ENCODE measurements around the gene CLDN8.

DNA sequence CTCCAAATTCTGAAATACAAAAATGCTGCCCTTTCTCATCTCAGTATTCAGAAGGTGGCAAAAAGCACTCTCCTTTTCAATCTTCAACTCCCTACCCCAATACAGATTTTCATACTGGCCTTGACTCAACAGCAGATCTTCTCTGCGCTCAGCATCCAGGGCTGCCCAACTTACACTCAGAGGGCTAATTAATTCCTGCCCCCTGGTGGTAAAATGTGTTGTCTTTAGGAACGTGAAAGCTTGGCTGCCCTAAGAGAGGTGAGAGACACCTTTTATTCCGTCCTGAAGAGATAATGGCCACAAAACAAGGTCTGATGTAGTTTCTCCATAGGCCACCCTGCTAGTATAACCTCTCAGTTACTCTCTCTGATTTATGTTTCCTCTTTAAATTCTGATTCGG lies 41.9 kb upstream of the CLDN8 start:
- TF ChIP-seq, protein P1, sequence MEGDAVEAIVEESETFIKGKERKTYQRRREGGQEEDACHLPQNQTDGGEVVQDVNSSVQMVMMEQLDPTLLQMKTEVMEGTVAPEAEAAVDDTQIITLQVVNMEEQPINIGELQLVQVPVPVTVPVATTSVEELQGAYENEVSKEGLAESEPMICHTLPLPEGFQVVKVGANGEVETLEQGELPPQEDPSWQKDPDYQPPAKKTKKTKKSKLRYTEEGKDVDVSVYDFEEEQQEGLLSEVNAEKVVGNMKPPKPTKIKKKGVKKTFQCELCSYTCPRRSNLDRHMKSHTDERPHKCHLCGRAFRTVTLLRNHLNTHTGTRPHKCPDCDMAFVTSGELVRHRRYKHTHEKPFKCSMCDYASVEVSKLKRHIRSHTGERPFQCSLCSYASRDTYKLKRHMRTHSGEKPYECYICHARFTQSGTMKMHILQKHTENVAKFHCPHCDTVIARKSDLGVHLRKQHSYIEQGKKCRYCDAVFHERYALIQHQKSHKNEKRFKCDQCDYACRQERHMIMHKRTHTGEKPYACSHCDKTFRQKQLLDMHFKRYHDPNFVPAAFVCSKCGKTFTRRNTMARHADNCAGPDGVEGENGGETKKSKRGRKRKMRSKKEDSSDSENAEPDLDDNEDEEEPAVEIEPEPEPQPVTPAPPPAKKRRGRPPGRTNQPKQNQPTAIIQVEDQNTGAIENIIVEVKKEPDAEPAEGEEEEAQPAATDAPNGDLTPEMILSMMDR (IDR thresholded peaks at IDR 0.05): no peak
- TF ChIP-seq, protein P2, sequence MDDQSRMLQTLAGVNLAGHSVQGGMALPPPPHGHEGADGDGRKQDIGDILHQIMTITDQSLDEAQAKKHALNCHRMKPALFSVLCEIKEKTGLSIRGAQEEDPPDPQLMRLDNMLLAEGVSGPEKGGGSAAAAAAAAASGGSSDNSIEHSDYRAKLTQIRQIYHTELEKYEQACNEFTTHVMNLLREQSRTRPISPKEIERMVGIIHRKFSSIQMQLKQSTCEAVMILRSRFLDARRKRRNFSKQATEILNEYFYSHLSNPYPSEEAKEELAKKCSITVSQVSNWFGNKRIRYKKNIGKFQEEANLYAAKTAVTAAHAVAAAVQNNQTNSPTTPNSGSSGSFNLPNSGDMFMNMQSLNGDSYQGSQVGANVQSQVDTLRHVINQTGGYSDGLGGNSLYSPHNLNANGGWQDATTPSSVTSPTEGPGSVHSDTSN (IDR thresholded peaks at IDR 0.05): no peak
- TF ChIP-seq ZNF302 (CRISPR knock-in tag; IDR thresholded peaks at IDR 0.05): no peak
- TF ChIP-seq, protein P3, sequence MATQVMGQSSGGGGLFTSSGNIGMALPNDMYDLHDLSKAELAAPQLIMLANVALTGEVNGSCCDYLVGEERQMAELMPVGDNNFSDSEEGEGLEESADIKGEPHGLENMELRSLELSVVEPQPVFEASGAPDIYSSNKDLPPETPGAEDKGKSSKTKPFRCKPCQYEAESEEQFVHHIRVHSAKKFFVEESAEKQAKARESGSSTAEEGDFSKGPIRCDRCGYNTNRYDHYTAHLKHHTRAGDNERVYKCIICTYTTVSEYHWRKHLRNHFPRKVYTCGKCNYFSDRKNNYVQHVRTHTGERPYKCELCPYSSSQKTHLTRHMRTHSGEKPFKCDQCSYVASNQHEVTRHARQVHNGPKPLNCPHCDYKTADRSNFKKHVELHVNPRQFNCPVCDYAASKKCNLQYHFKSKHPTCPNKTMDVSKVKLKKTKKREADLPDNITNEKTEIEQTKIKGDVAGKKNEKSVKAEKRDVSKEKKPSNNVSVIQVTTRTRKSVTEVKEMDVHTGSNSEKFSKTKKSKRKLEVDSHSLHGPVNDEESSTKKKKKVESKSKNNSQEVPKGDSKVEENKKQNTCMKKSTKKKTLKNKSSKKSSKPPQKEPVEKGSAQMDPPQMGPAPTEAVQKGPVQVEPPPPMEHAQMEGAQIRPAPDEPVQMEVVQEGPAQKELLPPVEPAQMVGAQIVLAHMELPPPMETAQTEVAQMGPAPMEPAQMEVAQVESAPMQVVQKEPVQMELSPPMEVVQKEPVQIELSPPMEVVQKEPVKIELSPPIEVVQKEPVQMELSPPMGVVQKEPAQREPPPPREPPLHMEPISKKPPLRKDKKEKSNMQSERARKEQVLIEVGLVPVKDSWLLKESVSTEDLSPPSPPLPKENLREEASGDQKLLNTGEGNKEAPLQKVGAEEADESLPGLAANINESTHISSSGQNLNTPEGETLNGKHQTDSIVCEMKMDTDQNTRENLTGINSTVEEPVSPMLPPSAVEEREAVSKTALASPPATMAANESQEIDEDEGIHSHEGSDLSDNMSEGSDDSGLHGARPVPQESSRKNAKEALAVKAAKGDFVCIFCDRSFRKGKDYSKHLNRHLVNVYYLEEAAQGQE (IDR thresholded peaks at IDR 0.05): no peak
- TF ChIP-seq EP300 (IDR thresholded peaks at IDR 0.05): no peak
- TF ChIP-seq RFX5 (IDR thresholded peaks at IDR 0.05): no peak
- TF ChIP-seq, protein P4, sequence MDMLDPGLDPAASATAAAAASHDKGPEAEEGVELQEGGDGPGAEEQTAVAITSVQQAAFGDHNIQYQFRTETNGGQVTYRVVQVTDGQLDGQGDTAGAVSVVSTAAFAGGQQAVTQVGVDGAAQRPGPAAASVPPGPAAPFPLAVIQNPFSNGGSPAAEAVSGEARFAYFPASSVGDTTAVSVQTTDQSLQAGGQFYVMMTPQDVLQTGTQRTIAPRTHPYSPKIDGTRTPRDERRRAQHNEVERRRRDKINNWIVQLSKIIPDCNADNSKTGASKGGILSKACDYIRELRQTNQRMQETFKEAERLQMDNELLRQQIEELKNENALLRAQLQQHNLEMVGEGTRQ (IDR thresholded peaks at IDR 0.05): no peak
- no peak for TF ChIP-seq CHD2 (IDR thresholded peaks at IDR 0.05; ENCODE audit: low read length, partially characterized antibody)
- no peak for TF ChIP-seq CBX2 (IDR thresholded peaks at IDR 0.05; ENCODE audit: borderline replicate concordance, low read depth)
- TF ChIP-seq HOXB13 (CRISPR knock-in tag; IDR thresholded peaks at IDR 0.05; ENCODE audit: low read depth): no peak
